Measurements from ENCODE around the gene FEN1. TPM values are rescaled to one million over a fixed set of nuclear protein-coding genes. Genes with fewer than 3 reads are reported as not detected.

Gene FEN1
- polyA plus RNA-seq, 3 donors, result 30.6 to 49.0 (median 45.8) TPM

GRCh38 chr11:61769946-61770683 is 22.6 kb upstream of the FEN1 start:
- no peak for DNase-seq (ENCODE audit: extremely low read depth in 1 of 11, low read depth in 9 of 11, low spot score in 4 of 11)

GRCh38 chr11:61771195-61771894 is 21.4 kb upstream of the FEN1 start:
- DNase-seq (ENCODE audit: extremely low read depth in 1 of 11, low read depth in 9 of 11, low spot score in 4 of 11), result no peak

GRCh38 chr11:61771985-61772455 is 20.7 kb upstream of the FEN1 start:
- DNase-seq (ENCODE audit: extremely low read depth in 1 of 11, low read depth in 9 of 11, low spot score in 4 of 11), result peak in 2 of 11 donors; percentile 71 to 75

- no peak for DNase-seq (ENCODE audit: extremely low read depth in 1 of 11, low read depth in 9 of 11, low spot score in 4 of 11)
Measured at GRCh38 chr11:61773356-61773755, 19.4 kb upstream of the FEN1 start.

GRCh38 chr11:61773809-61774208 is 18.9 kb upstream of the FEN1 start:
- DNase-seq (ENCODE audit: extremely low read depth in 1 of 11, low read depth in 9 of 11, low spot score in 4 of 11), result no peak

GRCh38 chr11:61774411-61774810 is 18.3 kb upstream of the FEN1 start:
- DNase-seq (ENCODE audit: extremely low read depth in 1 of 11, low read depth in 9 of 11, low spot score in 4 of 11), result no peak

- no peak for DNase-seq (ENCODE audit: extremely low read depth in 1 of 11, low read depth in 9 of 11, low spot score in 4 of 11)
Measured at GRCh38 chr11:61775106-61775505, 17.6 kb upstream of the FEN1 start.

- DNase-seq (ENCODE audit: extremely low read depth in 1 of 11, low read depth in 9 of 11, low spot score in 4 of 11), result no peak
Measured at GRCh38 chr11:61775606-61776554, 16.8 kb upstream of the FEN1 start.

- no peak for DNase-seq (ENCODE audit: extremely low read depth in 1 of 11, low read depth in 9 of 11, low spot score in 4 of 11)
Measured at GRCh38 chr11:61776561-61777075, 16.1 kb upstream of the FEN1 start.

GRCh38 chr11:61777234-61778090 is 15.2 kb upstream of the FEN1 start:
- no peak for DNase-seq (ENCODE audit: extremely low read depth in 1 of 11, low read depth in 9 of 11, low spot score in 4 of 11)

GRCh38 chr11:61778357-61778886 is 14.3 kb upstream of the FEN1 start:
- DNase-seq (ENCODE audit: extremely low read depth in 1 of 11, low read depth in 9 of 11, low spot score in 4 of 11), result no peak

GRCh38 chr11:61778920-61779650 is 13.6 kb upstream of the FEN1 start:
- no peak for DNase-seq (ENCODE audit: extremely low read depth in 1 of 11, low read depth in 9 of 11, low spot score in 4 of 11)

GRCh38 chr11:61779666-61780525 is 12.8 kb upstream of the FEN1 start:
- DNase-seq (ENCODE audit: extremely low read depth in 1 of 11, low read depth in 9 of 11, low spot score in 4 of 11), result no peak

- no peak for DNase-seq (ENCODE audit: extremely low read depth in 1 of 11, low read depth in 9 of 11, low spot score in 4 of 11)
Measured at GRCh38 chr11:61780581-61781162, 12.0 kb upstream of the FEN1 start.

- no peak for DNase-seq (ENCODE audit: extremely low read depth in 1 of 11, low read depth in 9 of 11, low spot score in 4 of 11)
Measured at GRCh38 chr11:61781585-61781984, 11.1 kb upstream of the FEN1 start.

GRCh38 chr11:61782299-61782698 is 10.4 kb upstream of the FEN1 start:
- DNase-seq (ENCODE audit: extremely low read depth in 1 of 11, low read depth in 9 of 11, low spot score in 4 of 11), result no peak

All from renal cortex interstitium (tissue), 11 donors.